Stimulated activated CD4-positive, alpha-beta T cell treated with anti-CD3 and anti-CD28 coated beads, Interleukin-1b, Interleukin-23, amount 100 ng/mL, for 48 hours (primary cell): ENCODE data around the gene ALKBH5.

Experiments used
- DNase-seq: peaks from one replicate; pipeline ENCODE4 v3.0.0-alpha.2; 2020

The ALKBH5 gene

DNA sequence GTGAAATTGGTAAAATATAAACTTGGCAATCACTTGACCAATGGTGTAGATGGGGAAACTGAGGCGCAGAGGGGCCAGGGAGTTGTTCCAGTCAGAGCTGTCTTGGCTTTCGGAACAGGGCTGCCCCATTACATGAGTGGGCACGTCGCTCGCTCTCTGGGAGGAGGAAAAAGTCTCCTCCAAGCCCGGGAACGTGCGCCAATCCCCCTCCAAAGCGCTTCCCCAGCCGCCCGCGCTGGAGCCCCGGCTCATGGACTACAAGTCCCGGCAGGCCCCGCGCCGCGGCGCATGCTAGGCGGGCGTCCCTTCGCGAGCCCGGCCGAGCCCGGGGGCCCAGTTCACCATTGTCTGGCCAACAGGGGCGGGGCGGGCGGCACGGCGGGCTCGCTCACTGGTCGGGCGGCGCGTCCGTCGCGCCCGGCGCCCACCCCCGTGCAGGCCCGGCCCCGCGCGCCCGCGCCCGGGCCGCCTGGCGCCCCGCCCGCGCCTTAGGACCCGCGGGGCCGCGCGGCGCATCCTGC is 41.6 kb downstream of the ALKBH5 start, which contains the start of gene LLGL1:
TSS of gene LLGL1 (plus strand) at position 515 of the 521 bp plus-strand sequence. CDS start 48 bp downstream, outside the sequence.
- DNase-seq, result peak; percentile 95

GRCh38 chr17:18225642-18226283 is 42.1 kb downstream of the ALKBH5 start:
- DNase-seq, result no peak

DNA sequence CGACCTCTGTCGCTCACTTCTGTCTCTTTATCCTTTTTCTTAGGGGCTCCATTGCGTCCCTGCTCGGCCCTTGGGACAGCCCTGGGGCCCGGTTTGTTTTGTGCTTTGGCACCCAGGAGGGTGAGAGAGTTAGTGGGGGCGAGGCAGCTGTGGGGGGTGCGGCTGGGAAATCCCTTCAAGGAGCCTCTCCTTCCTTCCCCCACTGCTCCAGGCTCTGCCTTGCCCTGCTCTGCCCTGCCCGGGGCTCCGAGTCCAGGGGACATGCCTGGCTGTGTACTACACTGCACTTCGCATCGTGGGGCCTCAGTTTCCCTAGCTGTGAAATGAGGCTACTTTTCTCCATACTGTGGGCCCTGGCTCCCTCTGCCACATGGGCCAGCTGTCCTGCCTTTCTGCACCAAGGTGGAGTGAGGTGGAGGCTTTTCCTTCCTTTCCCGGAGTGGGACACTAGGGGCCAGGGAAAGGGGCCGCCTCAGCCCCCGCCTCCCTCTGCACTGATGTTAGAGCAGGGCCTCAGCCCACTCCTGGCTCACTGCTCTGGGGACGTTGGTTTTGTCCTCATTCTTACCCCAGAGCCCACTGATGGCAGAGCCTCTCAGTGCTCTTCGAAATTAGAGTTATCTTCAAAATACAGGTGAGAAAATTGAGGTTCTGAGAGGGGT is 42.8 kb downstream of the ALKBH5 start:
- DNase-seq, result no peak

DNA sequence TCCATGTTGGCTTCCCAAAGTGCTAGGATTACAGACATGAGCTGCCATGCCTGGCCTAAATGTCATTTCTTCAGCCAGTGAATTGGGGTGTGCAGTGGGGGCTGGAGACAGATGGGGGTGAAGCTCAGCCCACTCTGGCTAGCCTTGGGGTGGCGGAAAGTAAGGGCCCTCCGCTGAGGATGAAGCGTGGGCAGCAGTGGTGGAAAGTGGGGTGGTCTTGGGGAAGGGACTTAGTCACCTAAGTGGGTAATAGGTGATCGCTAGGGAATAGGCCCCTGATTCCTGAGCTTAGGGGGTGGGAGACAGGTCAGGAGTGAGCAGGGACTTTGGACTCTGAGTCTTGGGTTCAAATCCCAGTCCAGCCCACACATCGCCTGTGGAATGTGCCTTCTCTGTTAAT is 44.0 kb downstream of the ALKBH5 start:
- no peak for DNase-seq

- no peak for DNase-seq
Measured at GRCh38 chr17:18228176-18228682, 44.6 kb downstream of the ALKBH5 start.

DNA sequence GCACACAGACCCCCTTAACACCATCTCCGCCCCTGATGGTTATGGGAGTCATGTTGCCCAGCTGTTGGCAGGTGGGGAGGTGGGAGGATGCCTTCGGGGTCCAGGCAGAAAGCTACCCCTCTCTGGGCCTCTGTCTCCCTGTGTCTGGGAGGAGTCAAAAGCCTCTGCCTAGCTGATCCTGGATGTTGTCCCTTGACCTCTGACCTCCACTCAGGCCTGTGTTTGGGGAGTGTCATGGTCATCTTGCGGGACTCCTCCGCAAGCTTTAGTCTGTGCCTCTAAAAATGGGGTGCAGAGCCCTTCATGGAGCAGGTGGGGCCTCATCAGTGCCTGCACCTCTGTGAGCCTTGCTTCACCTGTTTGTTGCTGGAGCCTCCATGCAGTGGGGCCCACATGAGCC is 45.6 kb downstream of the ALKBH5 start:
- DNase-seq, result no peak

DNA sequence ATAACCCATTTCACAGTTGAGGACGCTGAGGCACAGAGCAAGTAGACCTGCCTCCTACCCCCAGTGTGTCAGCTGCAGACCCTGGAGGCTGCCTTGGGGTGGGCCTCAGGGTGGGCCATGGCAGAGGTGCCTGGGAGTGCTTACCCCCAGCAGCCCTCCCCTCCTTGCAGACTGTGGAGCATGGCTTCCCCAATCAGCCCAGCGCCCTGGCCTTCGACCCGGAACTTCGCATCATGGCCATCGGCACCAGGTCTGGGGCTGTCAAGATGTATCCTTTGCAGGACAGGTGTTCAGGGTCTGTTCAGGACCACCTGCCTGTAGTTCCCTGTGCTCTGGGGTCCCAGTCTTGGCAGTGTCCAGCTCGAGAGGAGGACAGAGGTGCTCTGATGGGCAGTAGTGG is 46.1 kb downstream of the ALKBH5 start:
- DNase-seq, result no peak

DNA sequence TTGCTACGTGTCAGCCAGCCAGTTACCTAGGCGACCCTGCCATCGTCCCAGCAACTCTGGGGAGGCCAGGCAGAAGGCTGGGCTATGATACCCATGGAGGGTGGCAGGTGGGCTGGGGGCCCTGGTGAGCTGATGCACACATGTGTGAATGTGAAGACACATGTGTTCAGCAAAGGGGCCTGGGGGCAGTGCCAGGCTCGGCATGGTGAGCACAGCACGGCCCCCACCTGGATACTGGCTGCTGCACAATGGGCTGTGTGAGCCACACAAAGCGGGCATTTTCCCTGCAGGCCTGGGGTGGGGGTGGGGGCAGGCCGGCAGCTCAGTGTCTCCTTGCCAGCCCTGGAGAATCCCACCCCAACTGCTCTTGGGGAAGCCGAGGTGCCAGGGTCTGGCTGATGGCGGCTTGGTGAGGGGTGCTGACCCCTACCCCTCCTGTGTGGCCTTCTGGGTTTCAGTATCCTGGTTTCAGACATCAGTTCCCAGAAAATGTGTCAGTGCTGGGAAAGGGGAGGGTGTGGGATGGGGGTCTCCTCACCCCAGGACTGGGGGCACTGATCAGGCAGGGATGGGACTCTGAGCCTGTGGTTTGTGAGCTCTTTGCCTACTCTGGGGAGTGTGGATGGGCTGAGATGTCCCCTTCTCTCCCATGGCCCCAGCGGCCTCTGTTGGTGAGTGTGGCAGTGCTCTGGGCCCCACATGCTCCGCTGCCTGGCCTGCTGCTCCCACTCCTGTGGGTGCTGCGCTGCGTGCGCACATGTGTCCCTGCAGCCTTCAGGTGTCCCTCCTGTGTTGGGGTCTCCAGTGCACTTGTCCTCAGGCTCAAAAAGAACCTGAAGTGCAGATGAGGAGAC is 46.9 kb downstream of the ALKBH5 start:
- no peak for DNase-seq

GRCh38 chr17:18231164-18231563 is 47.5 kb downstream of the ALKBH5 start:
- DNase-seq, result no peak

DNA sequence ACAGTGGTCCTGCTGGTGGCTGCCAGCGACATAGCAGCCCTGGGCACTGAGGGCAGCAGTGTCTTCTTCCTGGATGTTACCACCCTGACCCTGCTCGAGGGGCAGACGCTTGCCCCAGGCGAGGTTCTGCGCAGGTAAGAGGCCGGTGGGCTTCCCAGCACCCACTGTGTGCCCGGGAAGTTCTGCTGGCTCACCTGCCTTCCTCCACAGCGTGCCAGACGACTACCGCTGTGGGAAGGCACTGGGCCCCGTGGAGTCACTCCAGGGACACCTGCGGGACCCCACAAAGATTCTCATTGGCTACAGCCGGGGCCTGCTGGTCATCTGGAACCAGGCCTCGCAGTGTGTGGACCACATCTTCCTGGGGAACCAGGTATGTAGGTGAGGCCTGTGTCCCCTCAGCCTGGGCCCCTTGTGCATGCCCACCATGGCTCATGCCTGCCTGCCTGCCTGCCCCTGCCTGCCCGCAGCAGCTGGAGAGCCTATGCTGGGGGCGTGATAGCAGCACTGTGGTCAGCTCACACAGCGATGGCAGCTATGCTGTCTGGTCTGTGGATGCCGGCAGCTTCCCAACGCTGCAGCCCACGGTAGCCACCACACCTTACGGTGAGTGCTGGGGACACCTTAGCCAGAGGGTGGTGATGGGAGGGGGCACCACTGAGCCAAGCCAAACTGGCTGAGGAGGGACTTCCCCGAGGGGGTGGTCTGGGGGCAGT is 50.3 kb downstream of the ALKBH5 start:
- DNase-seq, result no peak

DNA sequence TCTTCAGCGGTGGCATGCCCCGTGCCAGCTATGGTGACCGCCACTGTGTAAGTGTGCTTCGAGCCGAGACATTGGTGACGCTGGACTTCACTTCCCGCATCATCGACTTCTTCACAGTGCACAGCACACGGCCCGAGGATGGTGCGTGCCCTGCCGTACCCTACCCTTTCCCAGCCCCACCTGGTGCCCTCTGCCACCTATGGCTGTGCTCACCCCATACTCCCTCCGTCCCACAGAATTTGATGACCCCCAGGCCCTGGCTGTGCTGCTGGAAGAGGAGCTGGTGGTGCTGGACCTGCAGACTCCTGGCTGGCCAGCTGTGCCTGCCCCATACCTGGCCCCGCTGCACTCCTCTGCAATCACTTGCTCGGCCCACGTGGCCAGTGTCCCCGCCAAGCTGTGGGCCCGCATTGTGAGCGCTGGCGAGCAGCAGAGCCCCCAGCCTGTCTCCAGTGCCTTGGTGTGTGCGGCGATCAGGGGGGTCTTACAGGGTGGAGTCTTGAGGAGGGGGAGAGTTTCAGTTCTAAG is 51.3 kb downstream of the ALKBH5 start:
- no peak for DNase-seq

DNA sequence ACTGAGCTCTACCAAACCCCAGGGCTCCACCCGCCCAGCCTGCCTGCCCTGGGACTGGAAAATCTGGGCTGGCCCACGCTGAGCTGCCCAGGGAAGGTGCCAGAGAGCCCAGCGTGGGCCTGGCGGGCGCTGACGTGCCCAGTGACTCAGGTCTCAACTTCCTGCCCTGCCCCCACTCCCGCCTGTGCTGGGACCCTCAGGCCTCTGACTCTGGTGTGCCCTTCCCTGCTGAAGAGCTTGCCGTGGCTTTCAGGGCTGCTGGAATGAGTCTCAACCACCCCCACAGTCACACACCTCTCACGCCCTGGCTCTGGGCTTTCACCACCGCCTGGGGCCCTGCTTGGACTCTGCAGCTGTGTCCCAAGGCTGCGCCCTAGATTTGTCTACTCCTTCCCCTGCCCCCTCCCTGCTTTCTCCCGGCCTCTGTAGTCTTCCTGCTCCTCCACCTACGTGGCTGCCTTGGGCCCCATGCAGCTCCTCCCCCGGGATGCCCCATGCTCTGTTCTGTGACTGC is 52.2 kb downstream of the ALKBH5 start:
- peak; percentile 48 for DNase-seq

DNA sequence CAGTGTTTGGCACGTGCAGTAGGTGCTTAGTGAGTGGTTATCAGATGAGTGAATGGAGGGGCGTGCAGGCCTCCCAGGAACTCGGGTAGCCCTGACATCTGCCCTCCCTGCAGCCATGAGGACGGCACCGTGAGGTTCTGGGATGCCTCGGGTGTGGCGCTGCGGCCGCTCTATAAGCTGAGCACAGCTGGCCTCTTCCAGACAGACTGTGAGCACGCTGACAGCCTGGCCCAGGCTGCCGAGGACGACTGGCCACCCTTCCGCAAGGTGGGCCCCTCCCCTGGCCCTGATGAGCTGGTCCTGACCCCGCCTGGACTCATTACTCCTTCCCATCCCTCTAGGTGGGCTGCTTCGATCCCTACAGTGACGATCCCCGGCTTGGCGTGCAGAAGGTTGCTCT is 52.9 kb downstream of the ALKBH5 start:
- no peak for DNase-seq

- DNase-seq, result no peak
Measured at GRCh38 chr17:18237461-18237860, 53.8 kb downstream of the ALKBH5 start.

DNA sequence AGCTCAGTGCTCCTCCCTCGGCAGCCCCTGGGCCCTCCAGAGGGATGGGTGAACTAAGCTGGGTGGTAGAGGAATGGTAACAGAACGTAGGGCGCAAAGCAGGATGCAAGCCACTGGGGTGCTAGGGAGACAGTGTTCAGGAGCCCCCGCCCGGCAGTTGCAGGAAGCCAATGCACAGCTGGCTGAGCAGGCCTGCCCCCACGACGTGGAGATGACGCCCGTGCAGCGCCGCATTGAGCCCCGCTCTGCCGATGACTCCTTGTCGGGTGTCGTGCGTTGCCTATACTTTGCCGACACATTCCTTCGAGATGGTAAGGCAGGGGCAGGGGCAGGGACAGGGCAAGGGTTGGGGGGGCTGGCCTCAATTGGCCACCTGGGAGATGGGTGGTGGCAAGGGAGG is 54.7 kb downstream of the ALKBH5 start:
- no peak for DNase-seq

GRCh38 chr17:18240449-18240848 is 56.8 kb downstream of the ALKBH5 start:
- DNase-seq, result no peak

DNA sequence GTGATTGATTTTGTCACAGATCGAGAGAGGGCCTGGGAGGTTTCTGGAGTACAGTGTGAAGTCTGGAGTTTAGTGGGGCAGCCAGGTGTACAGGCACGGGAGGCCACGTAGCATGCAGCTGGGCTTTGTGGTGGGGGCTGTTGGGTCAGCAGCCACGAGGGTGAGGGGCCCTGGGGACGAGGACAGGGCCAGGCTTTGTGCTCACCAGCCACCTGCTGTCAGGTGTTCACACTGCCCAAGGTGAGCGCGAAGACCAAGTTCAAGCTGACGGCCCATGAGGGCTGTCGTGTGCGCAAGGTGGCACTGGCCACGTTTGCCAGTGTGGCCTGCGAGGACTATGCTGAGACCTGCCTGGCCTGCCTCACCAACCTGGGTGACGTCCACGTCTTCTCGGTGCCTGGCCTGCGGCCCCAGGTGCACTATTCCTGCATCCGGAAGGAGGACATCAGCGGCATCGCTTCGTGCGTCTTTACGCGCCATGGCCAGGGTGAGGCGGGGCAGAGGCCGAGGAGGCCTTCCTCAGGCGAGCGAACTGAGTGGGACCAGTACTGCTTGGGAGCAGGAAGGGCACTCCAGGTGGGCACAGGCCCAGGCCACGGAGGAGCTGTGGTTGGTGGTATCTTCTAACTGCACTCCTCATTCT is 57.7 kb downstream of the ALKBH5 start:
- DNase-seq, result no peak

DNA sequence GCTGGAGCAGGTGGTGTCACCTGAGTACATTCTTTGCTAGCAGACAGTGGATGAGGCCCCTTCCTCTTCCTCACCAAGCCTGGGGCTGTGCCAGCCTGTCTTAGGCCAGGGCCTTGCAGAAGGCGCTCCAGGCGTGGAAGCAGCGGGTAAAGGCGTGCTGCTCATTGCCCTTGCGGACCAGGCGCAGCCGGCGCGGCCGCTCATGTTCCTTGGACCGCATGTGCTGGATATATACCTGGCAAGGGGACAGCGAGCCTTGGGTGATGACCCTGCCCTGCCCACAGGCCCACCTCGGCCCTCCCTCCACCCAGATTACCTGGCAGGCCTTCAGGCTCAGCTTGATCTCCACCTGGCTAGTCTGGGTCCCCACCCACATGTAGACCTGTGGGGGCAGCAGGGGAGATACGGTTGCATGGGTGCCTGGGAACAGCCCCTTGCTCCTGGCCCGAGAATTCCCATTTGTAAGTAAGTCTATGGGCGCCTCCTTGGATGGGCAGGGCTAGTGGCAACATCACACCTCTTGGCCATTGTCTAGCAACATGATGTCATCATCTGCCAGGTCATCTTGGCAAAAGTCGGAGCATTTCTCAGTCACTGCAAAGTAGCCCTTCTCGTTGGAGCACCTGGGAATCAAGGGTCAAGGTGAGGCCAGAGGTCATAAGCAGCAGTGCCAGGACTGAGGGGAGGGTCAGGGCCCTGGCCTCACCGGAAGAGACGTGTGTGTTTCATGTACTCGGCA is 61.6 kb downstream of the ALKBH5 start:
- no peak for DNase-seq

DNA sequence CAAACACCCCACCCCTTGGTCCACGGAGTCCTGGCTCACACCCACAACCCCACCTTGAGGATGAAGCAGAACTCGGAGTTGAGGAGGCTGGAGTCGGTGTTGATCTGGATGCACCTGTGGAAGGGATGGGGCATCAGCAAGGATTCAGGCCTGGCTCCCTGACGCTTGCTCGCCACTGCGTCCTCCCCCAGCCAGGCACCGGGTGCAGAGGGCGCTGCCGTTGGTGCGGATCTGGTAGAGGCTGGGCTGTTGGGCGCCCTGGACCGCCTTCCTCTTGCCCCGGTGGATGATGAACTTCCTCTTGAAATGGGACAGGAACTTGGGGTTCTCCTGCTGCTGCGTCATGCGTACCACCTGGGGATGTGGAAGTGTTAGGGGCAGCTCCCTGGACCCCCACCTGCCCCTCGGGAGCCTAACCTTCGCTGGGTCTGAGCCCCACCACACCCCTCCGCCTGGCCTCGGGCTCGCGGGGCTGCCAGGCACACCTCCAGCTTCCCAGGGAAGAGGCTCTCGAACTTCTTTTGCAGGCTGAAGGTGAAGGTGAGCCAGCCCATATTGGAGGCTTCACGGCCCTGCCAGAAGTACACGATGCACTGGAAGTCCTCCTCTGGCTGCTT is 62.6 kb downstream of the ALKBH5 start:
- DNase-seq, result no peak

DNA sequence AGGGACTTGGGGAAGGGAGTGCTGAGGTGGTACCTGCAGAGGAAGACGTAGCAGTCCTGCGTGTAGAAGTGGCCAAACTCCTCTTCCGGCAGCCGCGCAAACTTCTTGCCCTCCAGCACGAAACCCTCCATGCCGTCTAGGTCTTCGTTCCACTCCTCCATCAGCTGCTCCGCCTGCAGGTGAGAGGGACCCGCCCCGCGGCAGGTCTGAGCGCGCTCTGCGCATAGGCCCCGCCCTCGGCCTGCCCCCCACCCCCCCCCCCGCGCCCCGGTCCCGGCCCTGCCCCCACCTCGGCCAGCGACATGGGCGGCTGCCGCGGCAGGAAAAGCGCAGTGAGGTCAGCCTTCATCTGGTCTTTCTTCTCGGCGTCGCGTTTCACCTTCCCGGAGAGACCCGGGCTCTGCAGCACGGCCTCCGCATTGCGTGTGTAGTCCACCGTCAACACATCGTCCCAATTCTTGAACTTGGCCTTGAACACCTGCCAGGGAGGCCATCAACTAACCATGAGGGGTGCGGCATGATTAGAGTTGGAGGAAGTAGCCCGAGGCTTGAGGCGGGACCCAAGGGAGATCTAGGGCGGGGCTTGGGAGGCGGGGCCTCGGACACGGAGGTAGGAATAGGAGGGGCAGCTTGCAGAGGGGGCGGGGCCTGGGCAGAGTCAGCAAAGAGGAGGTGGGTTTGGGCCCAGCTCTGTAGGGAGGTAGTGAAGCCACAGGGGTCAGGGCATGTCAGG is 63.4 kb downstream of the ALKBH5 start:
- DNase-seq, result peak; percentile 52
